ENCODE measurements around the gene DOCK3.
"Not testable (repeated sequence)": the region's sequence is repeated elsewhere in the genome, so short reads cannot be mapped to it uniquely, and the experiment has no call there.

The DOCK3 gene

GRCh38 chr3:51004235-51004634 lies 329.5 kb downstream of the DOCK3 start:
- no peak for DNase-seq

DNA sequence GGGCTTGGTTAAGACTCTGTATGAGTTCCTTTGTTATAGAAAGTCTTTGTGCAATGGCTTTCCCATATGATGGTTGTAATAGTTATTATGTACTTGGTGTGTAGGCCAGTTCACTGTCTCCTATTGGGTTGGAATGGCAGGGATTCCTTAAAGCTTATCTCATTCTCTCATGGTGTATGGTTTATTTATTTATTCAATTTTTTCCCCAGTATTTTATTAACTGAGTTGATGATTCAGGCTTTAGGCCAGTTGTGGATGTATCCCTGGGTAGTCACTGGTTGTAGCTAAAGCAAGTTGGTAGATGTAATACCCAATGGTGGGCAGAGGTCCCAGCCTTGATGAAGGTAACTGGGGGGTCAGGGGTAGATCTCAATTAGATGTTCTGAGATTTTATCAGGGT lies 349.4 kb downstream of the DOCK3 start:
- DNase-seq: no peak

- DNase-seq: peak in 1 of 2 experiments; percentile 0
Measured at GRCh38 chr3:51024765-51025632, 350.3 kb downstream of the DOCK3 start.

DNA sequence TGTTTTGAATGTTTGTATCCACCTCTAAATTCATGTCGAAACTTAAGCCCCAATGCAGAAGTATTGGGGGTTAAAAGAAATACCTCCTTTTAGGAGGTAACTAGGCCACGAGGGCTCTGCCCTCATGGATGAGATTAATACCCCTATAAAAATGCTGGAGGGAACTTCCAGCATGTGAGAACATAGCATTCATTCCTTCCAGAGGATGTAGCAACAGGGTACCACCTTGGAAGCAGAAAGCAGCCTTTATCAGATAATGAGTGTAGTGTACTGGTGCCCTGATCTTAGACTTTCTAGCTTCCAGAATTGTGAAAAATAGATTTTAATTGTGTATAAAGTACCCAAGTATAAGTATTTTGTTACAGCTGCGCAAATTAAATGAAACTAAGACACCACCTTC lies 356.9 kb downstream of the DOCK3 start:
- DNase-seq: no peak

DNA sequence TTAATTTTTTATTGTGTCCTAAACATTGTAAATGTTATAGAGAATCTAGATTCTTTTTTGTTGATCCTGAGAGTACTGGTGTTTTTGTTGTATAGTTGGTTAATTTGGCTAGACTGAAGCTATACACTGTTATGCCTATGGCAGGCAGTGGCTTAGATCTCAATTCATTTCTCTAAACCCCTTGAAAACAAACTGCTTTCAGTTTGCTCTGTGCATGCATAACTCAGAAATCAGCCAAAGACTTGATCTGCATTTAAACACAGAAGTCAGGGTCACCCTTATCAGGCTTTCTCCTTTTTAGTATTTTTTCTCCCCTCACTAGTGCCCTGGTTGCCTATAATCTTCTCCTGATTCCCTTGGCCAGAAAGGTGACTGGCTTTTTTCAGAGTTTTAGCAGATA lies 360.9 kb downstream of the DOCK3 start:
- no peak for DNase-seq

GRCh38 chr3:51044982-51045381 lies 370.3 kb downstream of the DOCK3 start:
- no peak for DNase-seq

DNA sequence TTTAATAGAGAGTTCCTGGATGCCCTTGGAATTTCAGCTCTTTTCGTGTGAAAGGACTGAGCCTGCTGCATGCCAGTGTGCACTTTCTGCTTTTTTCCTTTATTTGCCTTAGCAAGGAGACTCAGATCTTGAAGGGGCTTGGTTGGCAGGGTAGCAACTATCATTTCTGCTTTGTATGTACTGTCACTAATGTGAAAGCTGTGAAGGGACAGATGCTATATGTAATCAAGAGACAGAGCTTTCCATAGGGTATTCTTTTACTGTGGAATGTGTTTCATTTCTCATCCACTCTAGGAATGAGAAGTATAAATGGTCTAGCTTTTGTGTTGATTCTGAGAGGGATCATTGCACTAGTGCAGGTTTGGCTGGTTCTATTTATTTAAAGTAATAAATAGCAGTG lies 377.8 kb downstream of the DOCK3 start:
- no peak for DNase-seq

- no peak for DNase-seq
Measured at GRCh38 chr3:51057121-51057520, 382.4 kb downstream of the DOCK3 start.

DNA sequence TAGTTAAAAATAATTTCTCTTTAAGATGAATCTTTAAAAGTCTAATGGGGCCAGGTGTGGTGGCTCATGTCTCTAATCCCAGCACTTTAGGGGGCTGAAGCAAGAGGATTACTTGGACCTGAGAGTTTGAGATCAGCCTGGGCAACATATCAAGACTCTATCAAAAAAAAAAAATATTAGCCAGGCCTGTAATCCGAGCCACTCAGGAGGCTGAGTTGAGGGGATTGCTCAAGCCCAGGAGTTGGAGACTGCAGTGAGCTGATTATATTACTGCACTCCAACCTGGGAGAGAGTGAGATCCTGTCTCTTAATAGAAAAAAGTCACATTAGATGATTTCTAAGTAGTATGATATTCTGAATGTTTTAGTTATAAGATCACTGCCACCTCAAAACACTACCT lies 388.3 kb downstream of the DOCK3 start:
- no peak for DNase-seq

- no peak for DNase-seq
Measured at GRCh38 chr3:51075221-51075775, 400.6 kb downstream of the DOCK3 start.

DNA sequence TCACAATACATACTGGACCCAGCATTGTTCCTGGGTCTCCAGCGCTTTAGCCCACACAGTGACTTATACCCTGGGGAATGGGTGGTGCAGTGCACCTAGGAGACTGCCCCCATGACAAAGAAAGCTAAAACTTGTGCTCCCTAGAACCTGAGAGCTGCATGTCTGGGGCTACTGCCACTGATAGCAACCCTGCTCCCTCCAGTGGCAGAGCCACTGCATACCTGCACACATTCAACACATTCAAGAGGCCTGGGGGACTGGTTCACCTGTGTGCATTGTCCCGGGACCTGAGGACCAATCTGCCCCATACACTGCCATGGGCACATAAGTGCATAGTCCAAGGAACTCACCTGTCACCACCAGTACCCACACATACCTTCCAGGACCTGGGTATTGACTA lies 407.6 kb downstream of the DOCK3 start:
- no peak for DNase-seq

DNA sequence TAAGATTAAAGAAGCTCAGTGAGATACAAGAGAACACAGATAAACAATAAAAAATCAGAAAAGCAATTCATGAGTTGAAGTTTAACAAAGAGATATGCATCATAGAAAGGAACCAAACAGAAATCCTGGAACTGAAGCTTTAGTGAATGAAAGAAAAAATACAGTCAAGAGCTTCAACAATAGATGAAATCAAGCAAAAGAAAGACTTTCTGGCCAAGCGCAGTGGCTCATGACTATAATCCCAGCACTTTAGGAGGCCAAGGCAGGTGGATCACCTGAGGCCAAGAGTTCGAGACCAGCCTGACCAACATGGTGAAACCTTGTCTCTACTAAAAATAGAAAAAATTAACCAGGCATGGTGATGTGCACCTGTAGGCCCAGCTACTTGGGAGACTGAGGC lies 408.8 kb downstream of the DOCK3 start:
- no peak for DNase-seq

- not testable (repeated sequence) for DNase-seq
Measured at GRCh38 chr3:51092141-51092540, 417.4 kb downstream of the DOCK3 start.

DNA sequence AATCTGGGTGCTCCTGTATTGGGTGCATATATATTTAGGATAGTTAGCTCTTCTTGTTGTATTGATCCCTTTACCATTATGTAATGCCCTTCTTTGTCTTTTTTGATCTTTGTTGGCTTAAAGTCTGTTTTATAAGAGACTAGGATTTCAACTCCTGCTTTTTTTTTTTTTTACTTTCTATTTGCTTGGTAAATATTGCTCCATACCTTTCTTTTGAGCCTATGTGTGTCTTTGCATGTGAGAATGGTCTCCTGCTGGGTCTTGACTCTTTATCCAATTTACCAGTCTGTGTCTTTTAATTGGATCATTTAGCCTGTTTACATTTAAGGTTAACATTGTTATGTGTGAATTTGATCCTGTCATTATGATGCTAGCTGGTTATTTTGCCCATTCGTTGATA lies 420.1 kb downstream of the DOCK3 start:
- not testable (repeated sequence) for DNase-seq

DNA sequence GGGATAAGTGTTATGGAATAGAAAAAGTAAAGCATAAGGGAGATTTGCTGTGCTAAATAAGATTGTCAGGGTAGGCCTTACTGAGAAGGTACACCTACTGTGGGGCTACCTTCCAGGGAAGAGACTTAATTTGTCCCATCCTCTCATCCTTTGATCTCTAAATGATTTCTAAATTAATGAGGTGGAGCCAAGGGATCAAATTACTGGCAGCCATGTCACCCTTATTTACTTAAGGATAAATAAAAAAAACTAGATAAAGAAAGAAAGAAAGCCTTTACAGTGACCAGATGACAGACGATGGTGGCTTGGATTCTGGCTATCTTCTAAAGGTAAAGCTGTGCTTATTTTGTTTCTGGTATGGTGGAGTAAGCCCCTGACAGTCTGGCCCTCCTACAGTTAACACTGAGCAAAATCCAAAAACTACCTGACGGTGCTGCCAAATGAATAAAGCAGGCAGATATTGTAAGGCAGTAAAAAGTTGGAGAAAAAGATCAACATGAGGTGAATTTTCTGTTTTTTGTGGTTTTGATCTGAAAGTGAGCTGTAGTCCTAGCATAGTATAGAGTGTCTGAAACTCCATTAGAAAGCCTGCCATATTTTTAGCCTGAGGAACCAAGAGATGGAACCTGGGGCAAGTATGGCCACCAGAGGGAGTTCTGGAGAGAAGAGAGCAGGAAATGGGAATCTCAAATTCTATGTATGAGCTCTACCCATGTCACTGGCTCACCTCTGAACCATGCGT lies 425.2 kb downstream of the DOCK3 start:
- peak; percentile 23 to 62 for DNase-seq

GRCh38 chr3:51100536-51100851 lies 425.8 kb downstream of the DOCK3 start:
- DNase-seq: no peak

DNA sequence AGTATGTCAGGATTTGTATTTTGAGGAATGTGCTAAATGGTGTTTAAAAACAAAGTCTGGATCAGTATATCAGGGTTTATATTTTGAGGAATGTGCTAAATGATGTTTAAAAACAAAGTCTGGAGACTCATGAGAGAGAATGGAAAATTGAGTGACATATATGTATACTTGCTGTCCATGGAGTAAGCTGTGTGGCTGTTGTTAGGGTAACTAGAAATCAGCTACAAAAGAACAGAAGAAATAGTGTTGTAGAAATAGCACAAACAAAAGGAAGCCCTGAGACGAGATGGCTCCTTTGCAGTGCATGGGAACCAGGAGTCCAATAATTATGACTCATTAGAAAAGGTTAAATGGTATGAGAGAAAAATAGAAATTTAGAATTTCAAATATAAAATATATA lies 427.7 kb downstream of the DOCK3 start:
- no peak for DNase-seq

DNA sequence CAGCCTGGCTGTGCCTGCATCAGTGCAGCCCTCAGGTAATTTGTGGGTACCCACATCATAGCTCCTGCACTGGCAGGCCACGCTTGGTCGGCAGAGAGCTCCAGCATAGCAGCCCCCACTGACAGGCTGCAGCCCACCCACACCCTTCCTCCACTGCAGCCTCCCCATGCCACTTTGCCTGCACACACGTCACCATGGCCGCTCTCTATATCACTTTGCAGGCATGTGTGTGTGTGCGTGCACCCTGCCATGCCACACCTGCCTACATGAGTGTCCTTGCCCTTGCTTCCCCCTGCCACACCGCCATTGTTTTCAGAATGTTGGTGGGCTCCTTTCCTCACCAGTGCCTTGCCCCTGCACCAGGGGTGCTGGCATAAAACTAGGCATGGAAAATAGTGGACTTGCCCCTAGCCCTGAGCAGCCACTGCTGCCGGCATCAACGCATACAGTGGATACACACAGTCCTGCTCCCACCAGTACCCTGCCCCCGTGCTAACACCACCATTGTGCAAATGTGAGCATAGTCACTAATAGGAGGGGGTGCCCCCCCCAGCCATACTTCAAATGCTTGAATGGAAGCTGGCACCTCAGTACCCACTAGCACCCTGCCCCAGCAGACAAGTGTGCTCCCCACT lies 431.6 kb downstream of the DOCK3 start:
- no peak for DNase-seq

- DNase-seq: no peak
Measured at GRCh38 chr3:51110586-51110985, 435.9 kb downstream of the DOCK3 start.

GRCh38 chr3:51122944-51123343 lies 448.2 kb downstream of the DOCK3 start:
- no peak for DNase-seq

DNA sequence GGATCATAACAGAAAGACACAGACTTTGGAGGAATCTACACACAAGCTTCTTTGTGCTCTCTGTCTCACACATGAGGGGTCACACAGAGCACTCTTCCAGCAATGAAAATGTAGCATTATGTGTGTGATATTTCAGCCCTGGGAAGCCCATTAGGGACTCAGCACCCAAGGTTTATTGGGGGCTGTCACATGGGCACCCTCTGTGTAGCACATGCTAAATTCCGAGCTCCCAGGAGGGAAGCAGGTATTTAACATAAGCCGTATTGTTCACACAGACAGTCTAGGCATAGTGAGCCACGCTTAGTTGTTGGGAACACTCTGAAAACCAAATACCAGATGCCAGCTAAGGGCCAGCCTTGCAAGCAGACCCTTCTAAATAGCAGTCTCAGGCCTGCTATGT lies 448.8 kb downstream of the DOCK3 start:
- DNase-seq: no peak

DNA sequence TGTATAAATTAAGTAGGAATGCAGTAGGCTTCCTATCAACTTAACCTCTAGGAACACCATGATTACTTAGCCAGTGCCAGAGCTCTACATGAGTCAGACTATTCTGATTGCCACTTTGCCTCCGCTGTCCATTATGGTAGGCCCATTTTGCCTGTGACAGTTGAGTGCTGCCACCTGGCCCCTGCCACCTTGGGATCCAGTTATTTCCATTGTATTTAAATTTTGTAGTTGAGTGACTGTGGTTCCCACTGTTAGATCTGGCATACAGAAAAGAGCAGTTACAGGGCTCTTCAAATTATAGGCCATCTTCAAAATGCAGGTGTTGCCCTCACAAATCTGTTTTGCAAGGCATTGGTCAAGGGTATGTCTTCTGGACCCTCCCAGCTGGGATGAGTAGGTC lies 456.9 kb downstream of the DOCK3 start:
- not testable (repeated sequence) for DNase-seq

GRCh38 chr3:51137715-51138114 lies 463.0 kb downstream of the DOCK3 start:
- DNase-seq: no peak

DNA sequence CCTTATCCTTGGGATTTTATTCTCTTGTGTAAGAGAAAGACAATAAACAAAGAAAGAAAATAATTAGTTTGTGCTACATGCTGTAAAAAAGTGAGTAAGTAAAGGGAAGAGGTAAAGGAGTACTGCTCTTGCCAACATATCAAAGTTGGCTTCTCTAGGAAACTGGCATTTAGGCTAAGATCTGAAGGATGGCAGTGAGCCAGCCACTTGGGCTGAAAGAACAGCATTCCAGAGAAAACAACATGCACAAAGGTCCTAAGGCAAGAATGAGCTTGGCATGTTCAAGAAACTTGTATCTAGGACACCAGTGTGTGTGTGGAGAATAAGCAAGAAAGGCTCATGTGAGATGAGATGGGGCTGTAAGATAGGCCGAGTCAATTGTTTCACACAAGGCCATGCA lies 464.9 kb downstream of the DOCK3 start:
- no peak for DNase-seq

Measured in Kasumi-1 (cell line).